ENCODE measurements around the gene SELENOI. TPM values are rescaled to one million over a fixed set of nuclear protein-coding genes. Genes with fewer than 3 reads are reported as not detected.

The SELENOI gene
- total RNA-seq, 1 donor from 2014 or later: 12.5 TPM

DNA sequence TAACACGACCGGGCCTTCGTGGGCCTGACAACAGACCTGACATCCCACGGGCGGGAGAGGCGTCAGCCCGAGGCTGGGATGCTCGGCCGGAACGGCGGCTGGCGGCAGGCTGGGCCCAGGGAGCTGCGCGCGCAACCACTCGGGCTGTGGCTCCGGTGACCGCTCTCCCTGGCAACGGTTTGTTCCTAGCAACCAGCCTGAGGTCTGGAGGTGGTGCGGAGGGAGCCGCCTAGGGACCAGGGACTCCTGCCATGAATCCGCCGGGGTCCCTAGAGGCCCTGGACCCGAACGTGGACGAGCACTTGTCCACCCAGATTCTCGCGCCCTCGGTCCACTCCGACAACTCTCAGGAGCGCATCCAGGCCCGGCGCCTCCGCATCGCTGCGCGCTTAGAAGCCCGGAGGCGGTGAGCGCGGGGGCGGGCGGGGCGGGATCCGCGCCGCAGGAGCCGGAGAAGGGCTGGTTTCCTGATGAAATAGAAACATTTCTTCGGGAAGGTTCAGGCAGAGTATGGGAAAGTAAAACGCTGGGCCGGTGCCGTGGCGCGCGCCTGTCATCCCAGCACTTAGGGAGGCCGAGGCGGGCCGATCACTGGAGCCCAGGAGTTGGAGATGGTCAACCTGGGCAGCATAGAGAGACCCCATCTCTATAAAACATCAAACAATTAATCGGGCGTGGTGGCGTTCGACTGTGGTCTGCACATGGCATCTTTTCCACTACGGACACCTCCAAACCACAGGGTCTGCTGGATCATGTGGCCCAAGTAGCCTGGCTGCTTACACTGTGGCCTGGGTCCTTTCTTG, 56.0 kb downstream of the SELENOI start, which contains the start of gene DRC1:
DRC1 (plus strand) TSS at position 182 of the 803 bp plus-strand sequence; CDS start at position 252, 70 bp downstream.
- DNase-seq (ENCODE audit: extremely low read depth, low read depth, low spot score): peak; percentile 5

GRCh38 chr2:26407526-26407925, 61.6 kb downstream of the SELENOI start:
- no peak for DNase-seq (ENCODE audit: extremely low read depth, low read depth, low spot score)

GRCh38 chr2:26409785-26410184, 63.8 kb downstream of the SELENOI start:
- DNase-seq (ENCODE audit: extremely low read depth, low read depth, low spot score): no peak

- DNase-seq (ENCODE audit: extremely low read depth, low read depth, low spot score): no peak
Observed at GRCh38 chr2:26410764-26411243, 64.9 kb downstream of the SELENOI start.

- no peak for DNase-seq (ENCODE audit: extremely low read depth, low read depth, low spot score)
Observed at GRCh38 chr2:26411419-26411818, 65.5 kb downstream of the SELENOI start.

- no peak for DNase-seq (ENCODE audit: extremely low read depth, low read depth, low spot score)
Observed at GRCh38 chr2:26412091-26412673, 66.2 kb downstream of the SELENOI start.

DNA sequence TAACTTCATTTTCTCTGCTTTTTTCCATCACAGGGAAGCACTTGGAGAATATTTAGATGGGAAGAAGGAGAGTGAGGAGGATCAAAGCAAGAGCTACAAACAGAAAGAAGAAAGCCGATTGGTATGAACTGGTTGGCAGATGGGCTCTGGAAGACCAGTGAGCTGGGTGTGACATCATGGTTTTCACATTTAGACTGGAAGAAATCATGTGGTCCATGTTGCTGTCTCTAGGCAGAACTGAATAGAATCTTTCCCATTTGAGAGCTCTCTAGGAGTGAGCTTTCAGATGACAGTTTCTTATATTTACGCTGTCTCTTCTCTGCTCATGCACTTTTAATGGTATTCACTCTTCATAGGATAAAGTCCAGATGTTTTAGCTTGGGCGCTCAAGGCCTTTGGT, 68.4 kb downstream of the SELENOI start:
- DNase-seq (ENCODE audit: extremely low read depth, low read depth, low spot score): no peak

DNA sequence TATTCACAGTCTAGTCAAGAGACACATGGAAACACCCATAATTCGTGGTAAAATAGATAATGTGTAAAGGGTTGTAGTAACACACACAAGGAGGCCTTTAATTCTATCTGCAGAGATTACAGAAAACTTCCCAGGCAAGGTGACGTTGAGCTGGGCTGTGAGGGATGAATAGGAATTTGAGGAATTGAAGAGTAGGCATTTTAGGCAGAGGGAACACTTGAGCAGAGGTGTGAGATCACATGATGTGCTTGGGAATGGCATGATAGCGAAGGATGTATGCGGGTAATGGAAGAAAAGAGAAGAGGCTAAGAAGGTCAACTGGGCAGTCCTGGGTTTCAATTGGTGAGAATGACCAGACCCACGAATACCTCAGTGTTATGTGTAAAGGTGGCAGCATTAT, 76.0 kb downstream of the SELENOI start:
- DNase-seq (ENCODE audit: extremely low read depth, low read depth, low spot score): no peak

- no peak for DNase-seq (ENCODE audit: extremely low read depth, low read depth, low spot score)
Observed at GRCh38 chr2:26422947-26423629, 77.1 kb downstream of the SELENOI start.

- DNase-seq (ENCODE audit: extremely low read depth, low read depth, low spot score): no peak
Observed at GRCh38 chr2:26423750-26424149, 77.8 kb downstream of the SELENOI start.

- no peak for DNase-seq (ENCODE audit: extremely low read depth, low read depth, low spot score)
Observed at GRCh38 chr2:26424221-26424620, 78.3 kb downstream of the SELENOI start.

DNA sequence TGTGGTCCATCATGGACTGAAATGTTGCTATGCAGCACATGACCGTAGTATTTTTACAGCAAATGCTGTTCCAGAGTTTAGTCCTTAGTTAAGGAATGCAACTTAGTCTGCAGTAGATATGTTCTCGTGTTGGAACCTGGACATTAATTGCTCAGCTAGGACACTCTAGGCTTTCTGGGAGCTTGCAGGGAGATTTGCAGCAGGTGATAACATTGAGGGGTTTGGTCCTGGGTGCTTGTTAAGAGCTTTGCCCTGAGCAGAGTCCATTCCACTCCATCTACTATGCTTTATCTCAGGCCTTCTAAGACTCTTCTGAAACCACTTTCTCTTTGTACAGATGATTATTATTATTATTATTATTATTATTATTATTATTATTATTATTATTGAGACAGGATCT, 82.9 kb downstream of the SELENOI start:
- no peak for DNase-seq (ENCODE audit: extremely low read depth, low read depth, low spot score)

DNA sequence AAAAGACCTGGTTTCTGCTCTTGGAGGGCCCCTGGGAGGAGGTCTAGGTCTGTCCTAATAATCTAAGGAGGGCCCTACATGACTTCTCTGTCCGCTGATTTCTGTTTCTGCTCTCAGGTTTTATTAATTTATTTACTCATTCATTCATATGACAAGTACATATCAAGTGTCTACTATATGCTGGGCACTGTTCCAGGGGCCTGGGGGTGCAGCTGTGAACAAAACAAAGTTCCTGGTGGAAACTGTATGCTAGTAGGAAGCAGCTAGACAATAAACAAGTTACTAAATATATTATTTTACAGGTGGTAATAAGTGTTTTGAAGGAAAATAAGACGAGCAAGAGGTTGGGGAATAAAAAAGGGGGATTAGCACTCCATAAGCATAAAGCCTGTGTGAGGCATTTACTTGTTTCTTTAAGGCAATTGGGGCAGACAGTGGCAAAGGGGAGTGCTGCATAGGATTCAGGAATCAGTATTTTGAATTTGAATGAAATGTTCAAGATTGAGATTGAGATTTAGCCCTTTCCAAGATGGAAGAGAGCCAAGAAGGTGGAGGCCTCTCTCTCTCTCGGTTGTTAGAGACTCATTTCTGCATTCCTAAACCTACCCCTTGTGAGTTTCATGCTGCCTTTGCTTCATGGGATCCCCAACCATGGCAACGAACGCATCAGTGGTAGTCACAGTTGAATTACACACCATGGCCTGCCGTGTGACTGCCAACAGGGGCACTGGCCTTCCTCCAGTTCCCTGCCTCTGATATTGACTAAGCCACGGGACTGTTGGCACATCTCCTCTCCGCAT, 84.0 kb downstream of the SELENOI start:
- no peak for DNase-seq (ENCODE audit: extremely low read depth, low read depth, low spot score)

- no peak for DNase-seq (ENCODE audit: extremely low read depth, low read depth, low spot score)
Observed at GRCh38 chr2:26430826-26431225, 84.9 kb downstream of the SELENOI start.

DNA sequence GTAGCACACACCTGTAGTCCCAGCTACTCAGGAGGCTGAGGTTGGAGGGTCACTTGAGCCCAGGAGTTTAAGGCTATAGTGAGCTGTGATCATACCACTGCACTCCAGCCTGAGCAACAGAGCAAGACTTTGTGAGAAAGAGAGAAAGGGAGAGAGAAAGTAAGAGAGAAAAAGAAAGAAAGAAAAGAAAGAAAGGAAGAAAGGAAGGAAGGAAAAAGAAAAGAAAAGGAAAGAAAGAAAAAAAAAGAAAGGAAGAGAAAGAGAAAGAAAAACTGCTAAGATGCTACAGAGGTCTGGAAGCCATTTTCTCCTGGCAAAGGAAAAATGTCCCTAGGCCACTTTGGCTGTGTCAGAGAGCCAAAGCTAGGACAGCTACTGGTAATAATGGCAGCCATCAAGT, 86.4 kb downstream of the SELENOI start:
- DNase-seq (ENCODE audit: extremely low read depth, low read depth, low spot score): no peak

DNA sequence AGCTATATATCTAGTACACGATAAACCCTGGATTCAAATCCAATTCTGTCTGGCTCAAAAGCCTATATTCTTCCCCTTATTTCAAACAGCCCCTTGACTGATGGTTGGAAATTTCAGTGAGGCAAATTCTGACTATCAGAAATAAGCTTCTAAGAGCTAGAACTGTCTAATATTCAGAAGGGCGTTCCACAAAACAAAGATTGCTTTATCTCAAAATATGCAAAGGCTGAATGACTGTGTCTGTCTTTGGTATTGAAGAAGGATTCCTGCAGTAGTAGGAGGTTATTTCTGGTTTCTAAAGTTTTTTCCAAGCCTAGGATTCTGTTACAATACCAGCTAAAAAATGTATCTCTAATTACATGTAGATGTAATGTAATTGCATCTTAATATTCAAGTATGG, 86.9 kb downstream of the SELENOI start:
- no peak for DNase-seq (ENCODE audit: extremely low read depth, low read depth, low spot score)

DNA sequence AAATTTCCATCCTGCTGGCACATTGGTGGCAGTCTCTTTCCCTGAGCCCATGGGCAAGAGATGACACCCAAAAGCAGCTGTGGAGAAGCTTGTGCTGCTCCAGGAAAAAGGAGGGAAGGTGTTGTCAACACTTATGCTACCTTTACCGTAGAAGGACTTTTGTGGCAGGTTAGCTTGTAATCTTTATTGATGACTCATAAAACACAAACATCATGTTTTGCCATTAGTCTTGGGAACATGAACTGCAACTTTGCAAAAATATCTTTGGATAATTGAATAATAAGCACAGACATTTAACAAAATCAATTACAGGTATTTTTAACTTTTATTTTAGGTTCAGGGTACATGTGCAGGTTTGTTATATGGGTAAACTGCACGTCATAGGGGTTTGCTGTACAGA, 89.2 kb downstream of the SELENOI start:
- no peak for DNase-seq (ENCODE audit: extremely low read depth, low read depth, low spot score)

GRCh38 chr2:26438526-26438925, 92.6 kb downstream of the SELENOI start:
- no peak for DNase-seq (ENCODE audit: extremely low read depth, low read depth, low spot score)

GRCh38 chr2:26438926-26439325, 93.0 kb downstream of the SELENOI start:
- DNase-seq (ENCODE audit: extremely low read depth, low read depth, low spot score): no peak

DNA sequence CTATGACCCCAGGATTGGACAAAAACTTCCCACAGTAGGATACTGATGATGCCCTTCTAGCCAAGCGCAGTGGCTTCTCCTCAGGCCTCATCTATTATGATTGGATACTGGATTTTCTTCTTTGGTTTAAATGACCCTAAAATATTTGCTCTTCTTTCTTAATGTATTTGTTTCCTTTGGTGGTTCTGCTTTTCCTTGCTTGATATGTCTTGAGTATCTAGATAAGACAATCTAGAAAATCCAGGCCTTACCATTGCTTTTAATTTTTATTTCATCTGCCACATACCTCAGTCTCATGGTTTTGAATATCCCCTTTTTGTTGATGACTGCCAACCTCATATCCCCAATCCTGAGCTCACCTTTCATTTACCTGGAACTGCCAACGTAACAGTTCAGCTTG, 96.4 kb downstream of the SELENOI start:
- DNase-seq (ENCODE audit: extremely low read depth, low read depth, low spot score): no peak

DNA sequence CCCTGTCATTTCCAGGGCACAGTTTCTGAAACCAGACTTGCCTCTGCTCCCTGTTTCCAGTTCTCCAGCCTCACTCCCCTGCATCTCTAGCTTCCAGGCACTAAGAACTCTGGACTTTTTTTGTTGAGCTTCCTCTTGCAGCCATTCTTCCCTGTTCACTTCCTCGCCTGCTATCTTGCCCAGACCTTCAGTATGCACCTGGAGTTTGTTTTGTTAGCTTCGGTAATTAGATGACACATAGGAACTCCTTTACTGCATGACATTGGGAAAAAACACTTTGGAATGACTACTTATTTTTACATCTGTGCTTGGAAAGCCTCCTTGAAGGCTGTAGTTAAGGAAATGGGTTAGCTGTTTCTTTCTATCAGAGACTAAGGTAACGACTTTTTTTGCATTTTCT, 96.8 kb downstream of the SELENOI start:
- no peak for DNase-seq (ENCODE audit: extremely low read depth, low read depth, low spot score)

Data from glomerular endothelial cell (primary cell).